Measurements from ENCODE around the gene GNG13. TPM values are rescaled to one million over a fixed set of nuclear protein-coding genes. Genes with fewer than 3 reads are reported as not detected.

GNG13 gene
- total and polyA plus RNA-seq, 2 of the 4 experiments (the other 2 are of a cell fraction), result not detected

DNA sequence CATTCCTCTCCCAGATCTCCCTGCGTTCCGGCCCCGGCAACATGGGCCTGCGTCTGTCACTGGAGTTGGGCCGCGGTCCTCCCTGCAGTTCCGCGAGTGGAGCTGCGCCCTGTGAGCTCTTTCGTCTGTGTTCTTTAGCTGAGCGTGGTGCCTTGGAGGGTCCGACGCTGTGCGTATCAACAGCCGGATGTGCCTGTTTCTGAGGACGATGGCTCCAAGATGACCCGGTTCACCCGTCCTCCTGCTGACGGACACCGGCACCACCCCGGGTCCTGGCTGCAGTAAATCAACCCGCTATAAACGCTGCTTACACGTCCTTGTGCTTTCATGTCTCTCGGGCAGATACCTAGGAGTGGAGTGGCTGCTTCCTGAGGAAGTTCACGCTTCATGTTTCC, 44.8 kb upstream of the GNG13 start:
- intact Hi-C loops (cut with micrococcal nuclease), result no loop called here

More for the DNA sequence above, 44.8 kb upstream of the GNG13 start:
- in situ Hi-C loops (cut with MboI; ENCODE audit: low sequenced_read_pairs) (no loop called here), dilution Hi-C loops (cut with HindIII; ENCODE audit: low sequenced_read_pairs, unreplicated experiment) (no loop called here)
- no peak overlapping the region for H3K56ac ChIP-seq (ENCODE audit: extremely low read depth, insufficient read depth, low read length)
- no TSS peak for BruUV-seq (replicated peaks)
- H3K9me3 ChIP-seq (ENCODE audit: control insufficient read depth, insufficient read depth, low read length), result peaks cover 29% of the 10 kb centered on the region
- no peak overlapping the region for H4K91ac ChIP-seq (ENCODE audit: insufficient read depth, low read depth, low read length)
- ChIA-PET CTCF (no interaction called here), POLR2A (ENCODE audit: unreplicated experiment) (no interaction called here)
- no peak overlapping the region for H3K9ac ChIP-seq (ENCODE audit: low read depth, low read length)
- H3K18ac ChIP-seq (ENCODE audit: low read depth, low read length), result no peak overlapping the region
- no peak overlapping the region for H2BK15ac ChIP-seq (ENCODE audit: low read depth, low read length)
- no peak for ATAC-seq (ENCODE audit: low read depth)
- WGBS, 2 experiments (ENCODE audit: extremely low coverage in 2 of 2, insufficient read length in 1 of 2), result 77% methylated on average over 23 of the region's 26 CpGs; no CpG with 5 or more reads in 1 of the 2 experiments
- no peak overlapping the region for H2BK120ac ChIP-seq (ENCODE audit: low read depth, low read length)
- no peak overlapping the region for H4K5ac ChIP-seq (ENCODE audit: low read depth, low read length)
- H4K20me1 ChIP-seq (ENCODE audit: insufficient read depth, low read length), result no peaks in the 10 kb centered on the region
- no peak overlapping the region for H3K4me2 ChIP-seq (ENCODE audit: low read depth, low read length)
- DNase-seq, result no peak
- no peaks in the 10 kb centered on the region for H3K79me1 ChIP-seq (ENCODE audit: low read depth in 1 of 2, low read length in 2 of 2)
- TF ChIP-seq, protein P1, sequence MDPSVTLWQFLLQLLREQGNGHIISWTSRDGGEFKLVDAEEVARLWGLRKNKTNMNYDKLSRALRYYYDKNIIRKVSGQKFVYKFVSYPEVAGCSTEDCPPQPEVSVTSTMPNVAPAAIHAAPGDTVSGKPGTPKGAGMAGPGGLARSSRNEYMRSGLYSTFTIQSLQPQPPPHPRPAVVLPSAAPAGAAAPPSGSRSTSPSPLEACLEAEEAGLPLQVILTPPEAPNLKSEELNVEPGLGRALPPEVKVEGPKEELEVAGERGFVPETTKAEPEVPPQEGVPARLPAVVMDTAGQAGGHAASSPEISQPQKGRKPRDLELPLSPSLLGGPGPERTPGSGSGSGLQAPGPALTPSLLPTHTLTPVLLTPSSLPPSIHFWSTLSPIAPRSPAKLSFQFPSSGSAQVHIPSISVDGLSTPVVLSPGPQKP (IDR thresholded peaks at IDR 0.05; ENCODE audit: borderline replicate concordance, low read depth, low read length), result no peak
- TF ChIP-seq SMC3 (IDR thresholded peaks at IDR 0.05; ENCODE audit: low read depth, low read length), result no peak
- TF ChIP-seq BHLHE40 (IDR thresholded peaks at IDR 0.05; ENCODE audit: low read depth, low read length), result no peak
- no peak for TF ChIP-seq CEBPB (IDR thresholded peaks at IDR 0.05; ENCODE audit: low read depth, low read length)
- no peak for TF ChIP-seq MAFK (IDR thresholded peaks at IDR 0.05; ENCODE audit: low read depth, low read length)
- no peak for TF ChIP-seq NFE2L2 (IDR thresholded peaks at IDR 0.05; ENCODE audit: low read depth, low read length)
- TF ChIP-seq POLR2A (IDR thresholded peaks at IDR 0.05; ENCODE audit: low read depth, low read length), result no peak
- no peak for TF ChIP-seq CHD1 (IDR thresholded peaks at IDR 0.05; ENCODE audit: low read depth, low read length)
- TF ChIP-seq RAD21 (IDR thresholded peaks at IDR 0.05; ENCODE audit: low read length), result no peak
- TF ChIP-seq MXI1 (IDR thresholded peaks at IDR 0.05; ENCODE audit: borderline replicate concordance, low read depth, low read length), result no peak
- TF ChIP-seq, protein P2, sequence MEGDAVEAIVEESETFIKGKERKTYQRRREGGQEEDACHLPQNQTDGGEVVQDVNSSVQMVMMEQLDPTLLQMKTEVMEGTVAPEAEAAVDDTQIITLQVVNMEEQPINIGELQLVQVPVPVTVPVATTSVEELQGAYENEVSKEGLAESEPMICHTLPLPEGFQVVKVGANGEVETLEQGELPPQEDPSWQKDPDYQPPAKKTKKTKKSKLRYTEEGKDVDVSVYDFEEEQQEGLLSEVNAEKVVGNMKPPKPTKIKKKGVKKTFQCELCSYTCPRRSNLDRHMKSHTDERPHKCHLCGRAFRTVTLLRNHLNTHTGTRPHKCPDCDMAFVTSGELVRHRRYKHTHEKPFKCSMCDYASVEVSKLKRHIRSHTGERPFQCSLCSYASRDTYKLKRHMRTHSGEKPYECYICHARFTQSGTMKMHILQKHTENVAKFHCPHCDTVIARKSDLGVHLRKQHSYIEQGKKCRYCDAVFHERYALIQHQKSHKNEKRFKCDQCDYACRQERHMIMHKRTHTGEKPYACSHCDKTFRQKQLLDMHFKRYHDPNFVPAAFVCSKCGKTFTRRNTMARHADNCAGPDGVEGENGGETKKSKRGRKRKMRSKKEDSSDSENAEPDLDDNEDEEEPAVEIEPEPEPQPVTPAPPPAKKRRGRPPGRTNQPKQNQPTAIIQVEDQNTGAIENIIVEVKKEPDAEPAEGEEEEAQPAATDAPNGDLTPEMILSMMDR (conservative IDR thresholded peaks at IDR 0.05; ENCODE audit: low read depth, low read length), result no peak
- TF ChIP-seq, protein P3, sequence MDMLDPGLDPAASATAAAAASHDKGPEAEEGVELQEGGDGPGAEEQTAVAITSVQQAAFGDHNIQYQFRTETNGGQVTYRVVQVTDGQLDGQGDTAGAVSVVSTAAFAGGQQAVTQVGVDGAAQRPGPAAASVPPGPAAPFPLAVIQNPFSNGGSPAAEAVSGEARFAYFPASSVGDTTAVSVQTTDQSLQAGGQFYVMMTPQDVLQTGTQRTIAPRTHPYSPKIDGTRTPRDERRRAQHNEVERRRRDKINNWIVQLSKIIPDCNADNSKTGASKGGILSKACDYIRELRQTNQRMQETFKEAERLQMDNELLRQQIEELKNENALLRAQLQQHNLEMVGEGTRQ (IDR thresholded peaks at IDR 0.05; ENCODE audit: low read depth, low read length), result no peak
- no peak for TF ChIP-seq MAZ (IDR thresholded peaks at IDR 0.05; ENCODE audit: borderline replicate concordance, low read depth, low read length)
- no peak for TF ChIP-seq RFX5 (IDR thresholded peaks at IDR 0.05; ENCODE audit: low read depth, low read length)
- TF ChIP-seq FOS (IDR thresholded peaks at IDR 0.05; ENCODE audit: low read depth, low read length), result no peak
- H3K23ac ChIP-seq (ENCODE audit: low read depth, low read length), result no peak overlapping the region
- H3K14ac ChIP-seq (replicated peaks; ENCODE audit: low read depth, low read length), result no peak overlapping the region
- no peak overlapping the region for H2AK9ac ChIP-seq (replicated peaks; ENCODE audit: low read depth, low read length, poor library complexity)
- H2AFZ ChIP-seq (replicated peaks; ENCODE audit: low read length, poor library complexity), result no peak overlapping the region
- no peaks in the 10 kb centered on the region; the same call in 1 of the 2 replicates for H3K27me3 ChIP-seq (ENCODE audit: control insufficient read depth, insufficient read depth, low read length)
- H3K9me1 ChIP-seq (ENCODE audit: insufficient read depth, low read length), result no peaks in the 10 kb centered on the region
- H3K27ac ChIP-seq (ENCODE audit: insufficient read depth, low read length), result no peak overlapping the region
- no peak overlapping the region for H2BK5ac ChIP-seq (ENCODE audit: low read depth, low read length, poor library complexity, severe bottlenecking)
- H2AK5ac ChIP-seq (ENCODE audit: low read depth, low read length), result no peak overlapping the region
- no peak overlapping the region for H3K4me3 ChIP-seq (ENCODE audit: insufficient read depth, low read depth, low read length)
- H4K8ac ChIP-seq (ENCODE audit: low read depth in 2 of 2, low read length in 2 of 2), result no peak overlapping the region
- no peaks in the 10 kb centered on the region for H3K4me1 ChIP-seq (ENCODE audit: control insufficient read depth, insufficient read depth, low read length)
- H3K4ac ChIP-seq (ENCODE audit: low read depth, low read length), result no peak overlapping the region
- H3K36me3 ChIP-seq (ENCODE audit: control insufficient read depth, insufficient read depth, low read length), result no peaks in the 10 kb centered on the region
- no peak overlapping the region for H2BK20ac ChIP-seq (ENCODE audit: low read depth, low read length)

All from IMR-90 (cell line).